ENCODE results near the gene CCDC81.

- TF ChIP-seq, protein P1, sequence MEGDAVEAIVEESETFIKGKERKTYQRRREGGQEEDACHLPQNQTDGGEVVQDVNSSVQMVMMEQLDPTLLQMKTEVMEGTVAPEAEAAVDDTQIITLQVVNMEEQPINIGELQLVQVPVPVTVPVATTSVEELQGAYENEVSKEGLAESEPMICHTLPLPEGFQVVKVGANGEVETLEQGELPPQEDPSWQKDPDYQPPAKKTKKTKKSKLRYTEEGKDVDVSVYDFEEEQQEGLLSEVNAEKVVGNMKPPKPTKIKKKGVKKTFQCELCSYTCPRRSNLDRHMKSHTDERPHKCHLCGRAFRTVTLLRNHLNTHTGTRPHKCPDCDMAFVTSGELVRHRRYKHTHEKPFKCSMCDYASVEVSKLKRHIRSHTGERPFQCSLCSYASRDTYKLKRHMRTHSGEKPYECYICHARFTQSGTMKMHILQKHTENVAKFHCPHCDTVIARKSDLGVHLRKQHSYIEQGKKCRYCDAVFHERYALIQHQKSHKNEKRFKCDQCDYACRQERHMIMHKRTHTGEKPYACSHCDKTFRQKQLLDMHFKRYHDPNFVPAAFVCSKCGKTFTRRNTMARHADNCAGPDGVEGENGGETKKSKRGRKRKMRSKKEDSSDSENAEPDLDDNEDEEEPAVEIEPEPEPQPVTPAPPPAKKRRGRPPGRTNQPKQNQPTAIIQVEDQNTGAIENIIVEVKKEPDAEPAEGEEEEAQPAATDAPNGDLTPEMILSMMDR (conservative IDR thresholded peaks at IDR 0.05; ENCODE audit: low read depth, low read length) = no peak
- TF ChIP-seq EZH2 (IDR thresholded peaks at IDR 0.05; ENCODE audit: low read length, unreplicated experiment) = no peak
Measured at GRCh38 chr11:86335131-86335767, 39.4 kb upstream of the CCDC81 start.
